ENCODE results near the gene DPCD.
"Not testable (repeated sequence)": the region's sequence is repeated elsewhere in the genome, so short reads cannot be mapped to it uniquely, and the experiment has no call there.

DNA sequence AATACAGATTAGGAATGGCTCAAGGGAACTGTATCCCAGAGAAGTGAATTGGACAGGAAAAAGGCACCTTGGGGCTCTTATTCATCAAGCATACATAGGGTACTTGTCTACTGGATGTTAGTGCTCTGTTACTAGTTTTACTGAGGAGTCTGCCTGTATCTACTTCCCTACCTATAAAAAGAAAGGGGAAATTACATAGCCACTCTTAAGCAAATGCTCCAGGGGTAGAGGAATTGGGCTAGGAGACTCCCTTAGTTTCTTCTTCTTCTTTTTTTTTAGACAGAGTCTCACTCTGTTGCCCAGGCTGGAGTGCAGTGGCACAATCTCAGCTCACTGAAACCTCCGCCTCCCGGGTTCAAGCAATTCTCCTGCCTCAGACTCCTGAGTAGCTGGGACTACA is 5.2 kb downstream of the DPCD start:
- TF ChIP-seq, protein P1, sequence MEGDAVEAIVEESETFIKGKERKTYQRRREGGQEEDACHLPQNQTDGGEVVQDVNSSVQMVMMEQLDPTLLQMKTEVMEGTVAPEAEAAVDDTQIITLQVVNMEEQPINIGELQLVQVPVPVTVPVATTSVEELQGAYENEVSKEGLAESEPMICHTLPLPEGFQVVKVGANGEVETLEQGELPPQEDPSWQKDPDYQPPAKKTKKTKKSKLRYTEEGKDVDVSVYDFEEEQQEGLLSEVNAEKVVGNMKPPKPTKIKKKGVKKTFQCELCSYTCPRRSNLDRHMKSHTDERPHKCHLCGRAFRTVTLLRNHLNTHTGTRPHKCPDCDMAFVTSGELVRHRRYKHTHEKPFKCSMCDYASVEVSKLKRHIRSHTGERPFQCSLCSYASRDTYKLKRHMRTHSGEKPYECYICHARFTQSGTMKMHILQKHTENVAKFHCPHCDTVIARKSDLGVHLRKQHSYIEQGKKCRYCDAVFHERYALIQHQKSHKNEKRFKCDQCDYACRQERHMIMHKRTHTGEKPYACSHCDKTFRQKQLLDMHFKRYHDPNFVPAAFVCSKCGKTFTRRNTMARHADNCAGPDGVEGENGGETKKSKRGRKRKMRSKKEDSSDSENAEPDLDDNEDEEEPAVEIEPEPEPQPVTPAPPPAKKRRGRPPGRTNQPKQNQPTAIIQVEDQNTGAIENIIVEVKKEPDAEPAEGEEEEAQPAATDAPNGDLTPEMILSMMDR (conservative IDR thresholded peaks at IDR 0.05), result not testable (repeated sequence)
- not testable (repeated sequence) for TF ChIP-seq EZH2 (IDR thresholded peaks at IDR 0.05; ENCODE audit: low read depth)

Measured in PC-9 (cell line).